ENCODE data around the gene PDE4D. TPM values are rescaled to one million over a fixed set of nuclear protein-coding genes. Genes with fewer than 3 reads are reported as not detected.

PDE4D gene
- polyA plus RNA-seq, 1 donor (not counting 4 experiments of a cell fraction or from before 2014, with no cell fraction given): 3.6 TPM

- TF ChIP-seq CTCF (optimal IDR thresholded peaks at IDR 0.05 in 1 of 3, IDR thresholded peaks at IDR 0.05 in 1 of 3, conservative IDR thresholded peaks at IDR 0.05 in 1 of 3; ENCODE audit: extremely low read depth in 1 of 3, insufficient read depth in 2 of 3, low read length in 3 of 3) (no peak), EZH2 (IDR thresholded peaks at IDR 0.05; ENCODE audit: low read length) (no peak)
- Histone ChIP-seq H3K27me3 (ENCODE audit: control insufficient read depth, extremely low read depth, insufficient read depth, low read length) (peaks cover 5% of the 10 kb centered on the region), H3K4me1 (ENCODE audit: control insufficient read depth, extremely low read depth, insufficient read depth, low read length) (peaks cover 29% of the 10 kb centered on the region), H4K20me1 (ENCODE audit: control insufficient read depth, extremely low read depth, insufficient read depth, low read length) (no peaks in the 10 kb centered on the region), H3K79me2 (ENCODE audit: control insufficient read depth, insufficient read depth, low read length) (no peaks in the 10 kb centered on the region), H3K9ac (ENCODE audit: control insufficient read depth, extremely low read depth, insufficient read depth, low read length) (no peak overlapping the region), H2AFZ (ENCODE audit: control insufficient read depth, low read length) (no peak overlapping the region), H3K27ac (ENCODE audit: control insufficient read depth, insufficient read depth, low read length) (no peak overlapping the region), H3K4me3 (ENCODE audit: control insufficient read depth in 2 of 3, extremely low read depth in 1 of 3, insufficient read depth in 2 of 3, low read depth in 1 of 3, low read length in 3 of 3) (no peak overlapping the region), H3K9me1 (ENCODE audit: control insufficient read depth, extremely low read depth, insufficient read depth, low read length) (no peaks in the 10 kb centered on the region), H3K4me2 (ENCODE audit: control insufficient read depth, extremely low read depth, insufficient read depth, low read depth, low read length) (no peak overlapping the region), H3K9me3 (ENCODE audit: control insufficient read depth, low read depth, low read length) (no peaks in the 10 kb centered on the region), H3K36me3 (ENCODE audit: control insufficient read depth in 2 of 2, extremely low read depth in 1 of 2, insufficient read depth in 2 of 2, low read length in 2 of 2) (no peaks in the 10 kb centered on the region)
- DNase-seq (ENCODE audit: low read depth, low spot score) (no peak), FAIRE-seq (no peak)
- dilution Hi-C loops (cut with MboI; ENCODE audit: extremely low pct_ligation_motif_present, low sequenced_read_pairs): no loop called here
These were observed 852.2 kb downstream of the PDE4D start for GRCh38 chr5:59041355-59041754.

- H3K4me2 ChIP-seq (ENCODE audit: control insufficient read depth, extremely low read depth, insufficient read depth, low read depth, low read length): no peak overlapping the region
- peaks cover 5% of the 10 kb centered on the region for H3K27me3 ChIP-seq (ENCODE audit: control insufficient read depth, extremely low read depth, insufficient read depth, low read length)
- dilution Hi-C loops (cut with MboI; ENCODE audit: extremely low pct_ligation_motif_present, low sequenced_read_pairs): no loop called here
- no peak overlapping the region for H3K9ac ChIP-seq (ENCODE audit: control insufficient read depth, extremely low read depth, insufficient read depth, low read length)
- no peak for DNase-seq (ENCODE audit: low read depth, low spot score)
- no peaks in the 10 kb centered on the region for H4K20me1 ChIP-seq (ENCODE audit: control insufficient read depth, extremely low read depth, insufficient read depth, low read length)
- H2AFZ ChIP-seq (ENCODE audit: control insufficient read depth, low read length): no peak overlapping the region
- no peaks in the 10 kb centered on the region for H3K9me1 ChIP-seq (ENCODE audit: control insufficient read depth, extremely low read depth, insufficient read depth, low read length)
- H3K4me1 ChIP-seq (ENCODE audit: control insufficient read depth, extremely low read depth, insufficient read depth, low read length): peaks cover 32% of the 10 kb centered on the region
- no peaks in the 10 kb centered on the region for H3K79me2 ChIP-seq (ENCODE audit: control insufficient read depth, insufficient read depth, low read length)
- no peak for TF ChIP-seq CTCF (optimal IDR thresholded peaks at IDR 0.05 in 1 of 3, IDR thresholded peaks at IDR 0.05 in 1 of 3, conservative IDR thresholded peaks at IDR 0.05 in 1 of 3; ENCODE audit: extremely low read depth in 1 of 3, insufficient read depth in 2 of 3, low read length in 3 of 3)
- no peak for TF ChIP-seq EZH2 (IDR thresholded peaks at IDR 0.05; ENCODE audit: low read length)
- no peaks in the 10 kb centered on the region for H3K9me3 ChIP-seq (ENCODE audit: control insufficient read depth, low read depth, low read length)
- FAIRE-seq: no peak
- H3K27ac ChIP-seq (ENCODE audit: control insufficient read depth, insufficient read depth, low read length): no peak overlapping the region
- no peak overlapping the region for H3K4me3 ChIP-seq (ENCODE audit: control insufficient read depth in 2 of 3, extremely low read depth in 1 of 3, insufficient read depth in 2 of 3, low read depth in 1 of 3, low read length in 3 of 3)
- H3K36me3 ChIP-seq (ENCODE audit: control insufficient read depth in 2 of 2, extremely low read depth in 1 of 2, insufficient read depth in 2 of 2, low read length in 2 of 2): no peaks in the 10 kb centered on the region
These were observed 852.7 kb downstream of the PDE4D start for GRCh38 chr5:59040804-59041201.
